Activated T-cell treated with anti-CD3 and anti-CD28 coated beads for 24 hours (primary cell): ENCODE data around the gene HIC1.
A peak's percentile ranks its signal among the peaks of the same experiment; 100 is the strongest.

Source experiments
- DNase-seq: peaks from one replicate; pipeline ENCODE4 v3.0.0-alpha.2; 2020; ENCODE audit warnings: low read depth

The HIC1 gene

DNA sequence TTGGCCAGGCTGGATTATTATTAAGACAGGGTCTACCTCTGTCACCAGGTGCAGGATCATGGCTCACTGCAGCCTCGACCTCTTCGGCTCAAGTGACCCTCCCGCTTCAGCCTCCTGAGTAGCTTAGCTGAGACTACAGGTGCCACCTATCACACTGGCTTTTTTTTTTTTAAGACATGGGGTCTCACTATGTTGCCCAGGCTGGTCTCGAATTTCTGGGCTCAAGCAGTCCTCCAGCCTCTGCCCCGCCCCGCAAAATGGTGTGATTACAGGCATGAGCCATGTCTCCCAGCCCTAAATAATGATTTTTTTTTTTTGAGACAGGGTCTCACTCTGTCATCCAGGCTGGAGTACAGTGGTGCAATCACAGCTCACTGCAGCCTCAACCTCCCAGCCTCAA lies 7.3 kb upstream of the HIC1 start:
- DNase-seq, result no peak

DNA sequence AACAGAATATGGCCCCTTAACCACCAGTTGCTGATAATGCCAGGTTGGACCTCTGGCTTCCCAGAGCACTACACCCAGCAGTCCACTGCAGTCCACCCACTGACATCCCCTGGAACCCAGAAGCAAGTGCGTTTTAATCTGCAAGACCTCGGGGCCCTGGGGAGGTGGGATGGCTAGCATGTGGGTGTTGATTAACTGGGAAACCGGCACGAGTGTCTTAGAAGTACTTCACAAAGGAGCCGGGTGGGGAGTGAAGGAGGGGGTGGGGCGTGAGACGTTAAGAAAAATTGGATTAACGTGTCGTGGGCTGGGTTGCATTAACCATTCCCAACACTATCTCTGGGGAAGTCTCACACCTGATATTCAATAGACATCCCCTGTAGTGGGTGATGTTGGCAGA lies 6.1 kb upstream of the HIC1 start:
- no peak for DNase-seq

DNA sequence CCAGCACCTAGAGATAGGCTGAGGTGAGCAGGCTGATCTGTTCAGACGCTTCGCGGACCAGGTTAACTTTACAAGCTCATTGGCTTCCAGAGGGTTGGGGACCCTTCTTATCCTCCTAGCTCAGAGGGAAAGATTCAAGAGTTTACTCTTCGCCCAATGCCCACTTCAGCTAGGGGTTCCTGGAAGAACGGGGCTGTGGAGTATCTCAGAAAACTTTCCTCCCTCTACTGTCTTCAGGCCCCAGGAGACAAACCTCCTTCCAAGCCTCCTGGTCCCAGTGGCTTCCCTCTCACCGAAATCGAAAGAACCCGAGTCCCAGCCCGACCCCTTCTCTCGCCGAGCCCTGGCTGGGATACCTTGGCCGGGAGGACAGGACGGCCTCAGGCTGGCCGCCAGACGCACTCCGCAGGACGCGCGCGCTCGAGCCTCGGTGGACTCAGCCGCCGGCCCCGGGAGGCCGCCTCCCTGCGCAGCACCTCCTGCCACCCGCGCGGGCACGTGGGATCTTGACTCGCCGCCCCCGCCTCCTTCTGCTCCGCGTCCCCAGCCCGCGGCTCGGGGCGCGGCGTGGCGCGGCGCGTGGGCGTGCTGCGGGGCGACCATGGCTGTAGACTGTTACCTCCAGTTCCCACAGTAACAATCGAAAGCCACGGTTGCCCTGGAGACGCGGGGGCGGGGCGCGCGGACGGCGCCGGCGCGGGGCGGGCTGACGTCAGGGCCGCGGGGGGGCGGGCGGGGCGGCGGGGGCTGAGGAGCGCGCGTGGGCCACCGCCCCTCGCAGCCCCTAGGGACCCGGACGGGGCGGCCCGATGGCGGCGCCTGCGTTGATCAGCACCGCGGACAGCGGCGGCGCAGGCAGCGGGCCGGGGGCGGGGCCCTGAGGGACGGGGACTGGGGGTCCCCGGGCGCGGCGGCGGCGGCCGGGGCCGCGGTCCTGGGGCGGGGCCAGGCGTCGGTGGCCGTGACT lies 5.3 kb upstream of the HIC1 start:
- DNase-seq, result peak; percentile 83

DNA sequence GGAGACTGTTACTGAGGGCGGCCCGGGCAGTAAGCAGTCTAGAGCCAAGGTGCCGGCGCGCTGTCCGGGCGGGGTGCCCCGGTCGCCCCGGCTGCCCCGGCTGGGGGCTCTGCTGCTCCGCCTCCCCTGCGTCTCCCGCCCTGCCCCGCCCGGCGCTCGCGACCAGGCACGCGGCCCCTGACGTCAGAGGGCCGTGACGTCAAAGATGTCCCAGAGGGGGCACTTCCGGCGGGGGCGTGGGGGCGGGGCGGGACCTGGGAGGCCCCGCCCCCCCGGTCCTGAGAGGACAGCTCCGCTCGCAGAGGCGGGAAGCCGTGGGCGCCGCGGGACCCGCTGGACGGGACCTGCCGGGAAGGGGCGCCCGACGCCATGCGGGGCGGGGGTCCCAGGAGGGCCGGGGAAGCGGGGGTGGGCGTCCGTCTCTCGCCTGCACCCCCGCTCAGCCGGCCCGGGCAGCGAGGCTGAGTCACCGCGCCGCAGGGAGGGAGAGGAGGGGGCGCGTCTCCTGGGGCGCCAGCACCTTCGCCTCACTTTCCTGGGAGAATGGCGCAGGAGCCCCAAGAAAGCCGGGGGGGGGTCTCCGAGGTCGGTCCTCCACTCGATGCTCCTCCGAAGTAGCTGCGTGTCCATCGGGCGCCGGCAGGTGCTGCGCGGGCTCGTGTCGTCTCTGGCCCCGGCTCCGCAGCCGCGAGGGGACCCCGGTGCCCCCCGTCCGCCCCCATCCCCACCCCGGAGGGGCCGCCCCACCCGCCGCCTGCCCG lies 4.4 kb upstream of the HIC1 start:
- DNase-seq, result peak; percentile 63

DNA sequence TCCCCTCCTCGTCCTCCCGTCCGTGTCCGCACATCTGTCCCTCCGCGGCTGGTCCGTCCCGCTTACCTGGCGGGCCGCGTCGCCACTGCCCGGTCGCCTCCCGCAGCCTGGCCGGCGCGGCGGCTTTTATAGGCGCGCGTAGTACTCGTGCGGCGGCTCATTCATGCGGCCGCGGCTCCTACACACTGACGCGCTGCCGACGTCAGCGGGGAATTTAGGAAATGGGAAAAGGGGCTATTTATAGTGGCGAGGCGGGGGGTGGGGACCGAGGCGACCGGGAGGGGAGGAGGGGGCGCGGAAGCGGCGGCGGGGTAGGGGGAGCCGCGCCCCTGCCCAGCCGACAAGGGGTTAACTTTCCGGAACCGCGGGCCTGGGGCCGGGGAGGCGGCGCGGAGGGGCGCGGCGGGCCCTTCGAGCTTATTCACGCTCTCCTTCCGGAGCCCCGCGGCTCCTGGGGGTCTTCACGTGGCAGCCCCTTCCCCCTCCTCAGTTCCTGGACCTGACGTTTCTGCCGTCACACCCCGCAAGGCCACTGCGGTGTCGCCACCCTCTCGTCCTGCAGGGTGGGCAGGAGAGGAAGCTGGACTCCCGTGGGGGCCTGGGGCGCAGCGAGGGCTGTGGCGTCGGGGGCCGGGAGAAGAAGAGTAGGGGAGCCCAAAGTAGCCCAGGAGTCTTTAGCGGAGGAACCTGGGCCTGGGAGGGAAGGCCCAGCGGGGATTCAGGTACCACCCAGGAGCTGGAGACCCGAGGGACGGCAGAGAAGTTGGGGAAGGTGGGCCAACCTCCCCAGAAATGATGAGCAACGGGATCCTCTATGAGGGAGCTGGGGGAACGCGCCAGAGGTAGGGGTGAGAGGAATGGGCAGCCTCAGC lies 3.6 kb upstream of the HIC1 start:
- no peak for DNase-seq

DNA sequence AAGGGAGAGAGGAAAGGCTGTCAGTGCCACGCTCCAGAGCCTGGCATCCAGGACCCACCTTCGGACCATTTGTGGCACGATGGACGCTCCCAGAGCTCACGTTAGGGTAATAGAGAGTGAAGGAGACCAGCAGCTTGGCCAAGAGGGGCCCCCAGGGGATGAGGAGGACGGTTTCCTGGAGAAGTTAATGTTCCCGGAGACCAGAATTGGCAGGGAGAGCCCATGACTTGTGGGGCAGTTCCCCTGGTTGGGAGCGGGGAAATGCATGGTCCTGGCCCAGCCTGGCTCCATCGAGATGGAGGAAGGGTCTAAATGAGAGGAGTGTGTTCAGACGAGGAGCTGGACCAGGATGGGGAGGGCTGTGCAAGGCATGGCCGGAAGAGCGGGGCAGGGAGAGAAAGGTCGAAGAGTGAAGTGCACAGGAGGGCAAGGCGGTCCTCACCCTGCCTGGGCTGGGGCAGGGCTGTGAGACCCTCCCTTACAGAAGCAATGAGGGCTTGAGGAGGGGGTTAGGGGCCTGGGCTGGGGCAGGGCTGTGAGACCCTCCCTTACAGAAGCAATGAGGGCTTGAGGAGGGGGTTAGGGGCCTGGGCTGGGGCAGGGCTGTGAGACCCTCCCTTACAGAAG lies 2.9 kb upstream of the HIC1 start:
- DNase-seq, result no peak

DNA sequence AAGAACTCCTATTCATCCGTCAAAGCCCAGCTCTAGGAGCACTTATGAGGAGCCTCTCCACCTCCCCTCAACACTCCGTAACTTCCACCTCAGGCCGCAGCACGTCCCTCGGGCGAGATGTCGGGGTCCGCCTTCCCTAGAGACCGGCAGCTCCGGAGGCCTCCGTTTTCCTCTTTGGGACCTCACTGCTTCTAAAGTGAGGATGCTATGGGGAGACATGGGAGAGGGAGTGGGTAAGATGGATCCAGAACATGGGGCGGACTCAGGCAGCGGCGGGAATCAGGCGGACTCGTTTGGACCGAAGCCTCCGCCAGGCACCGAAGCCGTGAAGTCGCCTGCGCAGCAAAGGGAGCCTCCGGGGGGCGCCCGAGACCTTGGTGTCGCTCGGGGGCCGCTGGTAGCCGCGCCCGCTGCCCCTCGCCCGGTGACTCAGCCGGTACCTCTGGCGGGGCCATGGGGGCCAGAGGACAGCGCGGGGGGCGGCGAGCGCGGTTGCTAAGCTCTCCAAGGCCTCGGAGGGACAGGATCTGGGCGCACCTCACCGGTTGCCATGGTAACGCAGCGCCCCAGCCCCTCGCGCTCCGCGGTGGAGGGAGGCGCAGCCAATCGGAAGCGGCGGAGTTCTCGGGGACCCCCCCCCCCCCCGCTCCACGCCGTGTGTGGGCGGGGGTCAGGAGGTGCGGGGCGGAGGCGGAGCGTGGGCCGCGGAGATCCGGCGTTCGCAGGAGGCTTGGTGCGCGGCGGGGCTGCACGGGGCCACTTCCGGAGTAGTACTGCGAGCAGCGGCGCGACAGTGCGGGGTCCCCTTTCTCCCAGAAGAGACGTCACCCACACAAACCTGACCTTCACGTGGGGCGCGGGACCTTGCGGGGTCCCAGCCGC lies 1.3 kb upstream of the HIC1 start:
- peak; percentile 72 for DNase-seq

DNA sequence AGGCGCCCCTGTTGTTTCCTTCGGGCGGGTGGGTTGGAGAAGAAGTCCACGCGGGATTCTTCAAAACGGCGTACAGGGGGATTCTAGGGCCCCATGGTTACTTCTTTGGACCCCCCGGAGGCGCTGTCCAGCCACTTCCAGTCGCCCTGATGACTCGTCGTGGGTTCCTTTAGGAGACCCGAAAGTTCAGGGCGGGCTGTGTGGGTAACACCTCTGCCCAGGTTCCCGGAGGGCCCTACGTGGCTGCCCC lies 716 bp upstream of the HIC1 start:
- DNase-seq, result no peak

DNA sequence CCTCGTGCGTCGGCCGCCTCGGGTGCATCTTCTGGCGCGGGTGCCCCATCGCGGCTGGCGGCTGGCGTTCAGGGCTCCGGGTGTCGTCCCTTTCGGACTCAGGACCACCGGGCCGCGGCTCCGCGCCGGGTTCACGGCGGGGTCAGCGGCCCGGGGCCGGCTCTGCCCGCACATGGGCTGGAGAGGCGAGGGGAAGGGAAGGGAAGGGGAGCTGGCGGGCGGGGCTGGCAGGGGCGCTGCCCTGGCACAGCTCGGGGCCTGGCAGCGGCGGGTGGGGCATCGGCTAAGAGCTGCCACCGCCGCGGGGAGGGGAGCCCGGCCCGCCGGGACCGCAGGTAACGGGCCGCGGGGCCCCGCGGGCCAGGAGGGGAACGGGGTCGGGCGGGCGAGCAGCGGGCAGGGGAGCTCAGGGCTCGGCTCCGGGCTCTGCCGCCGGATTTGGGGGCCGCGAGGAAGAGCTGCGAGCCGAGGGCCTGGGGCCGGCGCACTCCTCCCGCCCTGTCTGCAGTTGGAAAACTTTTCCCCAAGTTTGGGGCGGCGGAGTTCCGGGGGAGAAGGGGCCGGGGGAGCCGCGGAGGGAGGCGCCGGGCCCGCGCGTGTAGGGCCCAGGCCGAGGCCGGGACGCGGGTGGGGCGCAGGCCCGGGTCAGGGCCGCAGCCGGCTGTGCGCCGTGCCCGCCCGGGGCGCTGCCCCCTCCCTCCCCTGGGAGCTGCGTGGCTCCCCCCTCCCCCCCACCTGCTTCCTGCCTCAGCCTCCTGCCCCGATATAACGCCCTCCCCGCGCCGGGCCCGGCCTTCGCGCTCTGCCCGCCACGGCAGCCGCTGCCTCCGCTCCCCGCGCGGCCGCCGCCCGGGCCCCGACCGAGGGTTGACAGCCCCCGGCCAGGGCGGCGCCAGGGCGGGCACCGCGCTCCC lies 646 bp downstream of the HIC1 start:
- no peak for DNase-seq

DNA sequence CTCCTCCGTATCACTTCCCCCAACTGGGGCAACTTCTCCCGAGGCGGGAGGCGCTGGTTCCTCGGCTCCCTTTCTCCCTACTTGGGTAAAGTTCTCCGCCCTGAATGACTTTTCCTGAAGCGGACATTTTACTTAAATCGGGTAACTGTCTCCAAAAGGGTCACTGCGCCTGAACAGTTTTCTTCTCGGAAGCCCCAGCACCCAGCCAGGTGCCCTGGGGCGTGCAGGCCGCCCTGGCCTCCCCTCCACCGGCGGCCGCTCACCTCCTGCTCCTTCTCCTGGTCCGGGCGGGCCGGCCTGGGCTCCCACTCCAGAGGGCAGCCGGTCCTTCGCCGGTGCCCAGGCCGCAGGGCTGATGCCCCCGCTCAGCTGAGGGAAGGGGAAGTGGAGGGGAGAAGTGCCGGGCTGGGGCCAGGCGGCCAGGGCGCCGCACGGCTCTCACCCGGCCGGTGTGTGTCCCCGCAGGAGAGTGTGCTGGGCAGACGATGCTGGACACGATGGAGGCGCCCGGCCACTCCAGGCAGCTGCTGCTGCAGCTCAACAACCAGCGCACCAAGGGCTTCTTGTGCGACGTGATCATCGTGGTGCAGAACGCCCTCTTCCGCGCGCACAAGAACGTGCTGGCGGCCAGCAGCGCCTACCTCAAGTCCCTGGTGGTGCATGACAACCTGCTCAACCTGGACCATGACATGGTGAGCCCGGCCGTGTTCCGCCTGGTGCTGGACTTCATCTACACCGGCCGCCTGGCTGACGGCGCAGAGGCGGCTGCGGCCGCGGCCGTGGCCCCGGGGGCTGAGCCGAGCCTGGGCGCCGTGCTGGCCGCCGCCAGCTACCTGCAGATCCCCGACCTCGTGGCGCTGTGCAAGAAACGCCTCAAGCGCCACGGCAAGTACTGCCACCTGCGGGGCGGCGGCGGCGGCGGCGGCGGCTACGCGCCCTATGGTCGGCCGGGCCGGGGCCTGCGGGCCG lies 1.6 kb downstream of the HIC1 start:
- no peak for DNase-seq

DNA sequence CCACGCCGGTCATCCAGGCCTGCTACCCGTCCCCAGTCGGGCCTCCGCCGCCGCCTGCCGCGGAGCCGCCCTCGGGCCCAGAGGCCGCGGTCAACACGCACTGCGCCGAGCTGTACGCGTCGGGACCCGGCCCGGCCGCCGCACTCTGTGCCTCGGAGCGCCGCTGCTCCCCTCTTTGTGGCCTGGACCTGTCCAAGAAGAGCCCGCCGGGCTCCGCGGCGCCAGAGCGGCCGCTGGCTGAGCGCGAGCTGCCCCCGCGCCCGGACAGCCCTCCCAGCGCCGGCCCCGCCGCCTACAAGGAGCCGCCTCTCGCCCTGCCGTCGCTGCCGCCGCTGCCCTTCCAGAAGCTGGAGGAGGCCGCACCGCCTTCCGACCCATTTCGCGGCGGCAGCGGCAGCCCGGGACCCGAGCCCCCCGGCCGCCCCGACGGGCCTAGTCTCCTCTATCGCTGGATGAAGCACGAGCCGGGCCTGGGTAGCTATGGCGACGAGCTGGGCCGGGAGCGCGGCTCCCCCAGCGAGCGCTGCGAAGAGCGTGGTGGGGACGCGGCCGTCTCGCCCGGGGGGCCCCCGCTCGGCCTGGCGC lies 2.4 kb downstream of the HIC1 start:
- DNase-seq, result no peak

DNA sequence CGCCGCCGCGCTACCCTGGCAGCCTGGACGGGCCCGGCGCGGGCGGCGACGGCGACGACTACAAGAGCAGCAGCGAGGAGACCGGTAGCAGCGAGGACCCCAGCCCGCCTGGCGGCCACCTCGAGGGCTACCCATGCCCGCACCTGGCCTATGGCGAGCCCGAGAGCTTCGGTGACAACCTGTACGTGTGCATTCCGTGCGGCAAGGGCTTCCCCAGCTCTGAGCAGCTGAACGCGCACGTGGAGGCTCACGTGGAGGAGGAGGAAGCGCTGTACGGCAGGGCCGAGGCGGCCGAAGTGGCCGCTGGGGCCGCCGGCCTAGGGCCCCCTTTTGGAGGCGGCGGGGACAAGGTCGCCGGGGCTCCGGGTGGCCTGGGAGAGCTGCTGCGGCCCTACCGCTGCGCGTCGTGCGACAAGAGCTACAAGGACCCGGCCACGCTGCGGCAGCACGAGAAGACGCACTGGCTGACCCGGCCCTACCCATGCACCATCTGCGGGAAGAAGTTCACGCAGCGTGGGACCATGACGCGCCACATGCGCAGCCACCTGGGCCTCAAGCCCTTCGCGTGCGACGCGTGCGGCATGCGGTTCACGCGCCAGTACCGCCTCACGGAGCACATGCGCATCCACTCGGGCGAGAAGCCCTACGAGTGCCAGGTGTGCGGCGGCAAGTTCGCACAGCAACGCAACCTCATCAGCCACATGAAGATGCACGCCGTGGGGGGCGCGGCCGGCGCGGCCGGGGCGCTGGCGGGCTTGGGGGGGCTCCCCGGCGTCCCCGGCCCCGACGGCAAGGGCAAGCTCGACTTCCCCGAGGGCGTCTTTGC lies 3.1 kb downstream of the HIC1 start:
- DNase-seq, result no peak

DNA sequence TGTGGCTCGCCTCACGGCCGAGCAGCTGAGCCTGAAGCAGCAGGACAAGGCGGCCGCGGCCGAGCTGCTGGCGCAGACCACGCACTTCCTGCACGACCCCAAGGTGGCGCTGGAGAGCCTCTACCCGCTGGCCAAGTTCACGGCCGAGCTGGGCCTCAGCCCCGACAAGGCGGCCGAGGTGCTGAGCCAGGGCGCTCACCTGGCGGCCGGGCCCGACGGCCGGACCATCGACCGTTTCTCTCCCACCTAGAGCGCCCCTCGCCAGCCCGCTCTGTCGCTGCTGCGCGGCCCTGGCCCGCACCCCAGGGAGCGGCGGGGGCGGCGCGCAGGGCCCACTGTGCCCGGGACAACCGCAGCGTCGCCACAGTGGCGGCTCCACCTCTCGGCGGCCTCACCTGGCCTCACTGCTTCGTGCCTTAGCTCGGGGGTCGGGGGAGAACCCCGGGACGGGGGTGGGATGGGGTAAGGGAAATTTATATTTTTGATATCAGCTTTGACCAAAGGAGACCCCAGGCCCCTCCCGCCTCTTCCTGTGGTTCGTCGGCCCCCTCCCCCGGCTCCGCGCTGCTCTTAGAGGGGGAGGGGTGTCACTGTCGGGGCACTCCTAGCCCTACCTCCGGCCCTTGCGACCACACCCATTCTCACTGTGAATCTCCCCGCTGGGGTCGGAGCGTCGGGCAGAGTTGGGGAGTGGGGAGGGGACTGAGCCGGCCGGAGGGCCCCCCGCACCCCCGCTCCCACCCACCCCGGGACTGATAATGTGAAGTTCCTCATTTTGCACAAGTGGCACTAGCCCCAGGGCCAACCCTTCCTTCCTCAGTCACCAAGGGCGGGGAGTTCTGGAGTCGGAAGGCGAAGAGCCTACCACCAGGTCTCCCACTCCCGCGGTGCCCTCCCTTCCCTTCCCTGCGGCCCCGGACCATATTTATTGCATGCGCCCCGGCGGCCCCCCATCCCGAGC lies 4.0 kb downstream of the HIC1 start:
- DNase-seq, result no peak

DNA sequence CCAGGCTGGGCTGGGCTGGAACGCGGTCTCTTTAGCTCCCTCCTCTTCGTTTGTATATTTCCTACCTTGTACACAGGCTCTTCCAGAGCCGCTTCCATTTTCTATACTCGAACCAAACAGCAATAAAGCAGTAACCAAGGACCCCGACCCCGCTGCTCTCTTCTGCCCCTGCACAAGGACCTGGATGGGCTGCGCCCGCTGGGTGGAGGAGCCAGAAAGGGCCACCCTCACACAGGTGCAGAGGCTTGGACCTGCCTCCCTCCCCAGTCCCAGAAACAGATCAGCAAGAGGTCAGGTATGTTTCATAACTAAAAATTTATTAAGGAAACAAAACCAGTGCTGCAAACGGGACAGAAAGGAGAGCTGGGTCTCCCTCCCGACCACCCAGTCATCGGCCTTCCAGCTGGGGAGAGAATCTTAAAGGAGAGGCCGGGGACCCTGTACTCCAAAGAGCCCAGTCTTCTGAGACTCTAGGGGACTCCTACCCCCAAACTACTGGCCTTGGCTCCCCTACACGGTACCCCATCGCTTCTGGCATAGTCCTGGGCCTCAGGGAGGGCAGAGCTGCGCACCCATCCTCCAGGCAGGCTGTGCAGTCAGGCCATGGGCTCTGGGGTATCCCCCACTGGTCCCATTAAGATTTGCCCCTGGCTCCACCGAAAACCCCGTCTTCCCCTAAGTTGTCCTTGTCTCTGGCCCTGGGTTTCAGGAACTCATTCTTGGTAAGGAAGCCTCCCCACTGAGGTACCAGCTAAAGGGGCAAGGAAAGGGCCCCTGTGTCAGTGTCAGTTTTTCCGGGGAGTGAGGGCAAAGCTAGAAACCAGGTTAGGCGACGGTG lies 4.9 kb downstream of the HIC1 start:
- DNase-seq, result no peak

DNA sequence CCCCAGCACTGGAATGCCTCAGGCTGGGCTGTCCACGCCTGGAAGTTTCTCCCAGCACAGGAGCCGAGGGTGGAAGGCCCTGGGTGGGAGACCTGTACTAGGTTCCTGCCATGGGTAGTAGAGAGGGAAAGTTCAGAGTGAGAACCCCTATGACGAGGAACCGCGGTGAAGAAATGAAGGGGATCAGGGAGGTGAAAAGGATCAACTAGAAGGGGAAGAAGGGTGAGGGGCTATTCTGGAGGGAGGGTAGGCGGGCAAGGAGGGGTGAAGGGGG lies 5.4 kb downstream of the HIC1 start:
- no peak for DNase-seq
